Brain microvascular endothelial cell (primary cell): ENCODE measurements around the gene NDUFA11.
A peak's percentile ranks its signal among the peaks of the same experiment; 100 is the strongest.

Source experiments
- DNase-seq: peaks from one replicate; pipeline ENCODE4 v3.0.0-alpha.2; 2020
- H3K27ac ChIP-seq: fragments of 250-450 bp; sonication (Bioruptor Pico); 2 replicates; pipeline ENCODE4 v1.5.1; 2020; ENCODE audit warnings: mild to moderate bottlenecking, moderate library complexity
- H3K27me3 ChIP-seq: fragments of 250-450 bp; sonication (Bioruptor Pico); replicated peaks from 2 replicates; pipeline ENCODE4 v1.5.1; 2020; ENCODE audit warnings: mild to moderate bottlenecking
- H3K36me3 ChIP-seq: fragments of 250-450 bp; sonication (Bioruptor Pico); replicated peaks from 2 replicates; pipeline ENCODE4 v1.5.1; 2020; ENCODE audit warnings: mild to moderate bottlenecking
- H3K4me3 ChIP-seq: 2 replicates; pipeline ENCODE4 v1.5.1; 2011; ENCODE audit warnings: low read depth, mild to moderate bottlenecking, control low read depth, low read length, moderate library complexity
- in situ Hi-C: cut with HindIII; loops from 2 replicates; pipeline ENCODE4 v1.10.0; 2017; ENCODE audit warnings: low sequenced_read_pairs, low pct_ligation_motif_present
- TF ChIP-seq, protein P1 (sequence below): IDR thresholded peaks from 2 replicates; pipeline ENCODE4 v1.5.1; 2011; ENCODE audit warnings: low read depth, mild to moderate bottlenecking, moderate library complexity, low read length, control low read depth, inconsistent platforms; ENCODE audit errors: missing control alignments

NDUFA11 gene

DNA sequence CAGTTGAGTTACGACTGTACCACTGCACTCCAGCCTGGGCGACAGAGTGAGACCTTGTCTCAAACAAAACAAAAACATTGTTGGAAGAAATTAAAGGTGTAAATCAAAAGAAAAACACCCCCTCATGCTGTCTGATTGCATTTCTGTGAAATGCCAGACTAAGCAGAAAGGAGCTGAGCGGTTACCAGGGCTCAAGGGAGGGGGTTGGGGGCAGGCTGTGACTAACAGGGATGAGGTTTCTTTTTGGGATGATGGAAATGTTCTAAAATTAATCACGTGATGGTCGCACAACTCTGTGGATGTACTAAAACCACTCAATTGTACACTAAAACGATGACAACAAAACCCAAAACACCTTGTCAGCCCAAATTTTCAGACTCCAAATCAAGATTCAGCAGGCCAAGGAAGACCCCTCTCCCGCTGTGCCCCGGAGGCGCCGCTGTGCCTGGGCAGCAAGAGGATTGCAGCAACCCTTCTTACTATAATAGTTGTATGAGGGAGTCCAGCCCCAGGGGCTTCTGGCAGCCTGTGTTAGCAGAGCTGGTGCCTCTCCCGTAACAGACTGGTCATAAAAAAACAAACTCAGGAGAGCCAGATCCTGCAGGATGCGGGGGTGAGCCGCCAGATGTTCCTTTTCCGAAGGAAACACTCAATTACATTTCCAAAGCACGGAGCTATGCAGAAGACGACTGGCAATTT is 31.3 kb upstream of the NDUFA11 start:
- no peaks in the 10 kb centered on the region for H3K27me3 ChIP-seq
- in situ Hi-C loops: no loop called here
- no peak overlapping the region for H3K4me3 ChIP-seq
- TF ChIP-seq, protein P1, sequence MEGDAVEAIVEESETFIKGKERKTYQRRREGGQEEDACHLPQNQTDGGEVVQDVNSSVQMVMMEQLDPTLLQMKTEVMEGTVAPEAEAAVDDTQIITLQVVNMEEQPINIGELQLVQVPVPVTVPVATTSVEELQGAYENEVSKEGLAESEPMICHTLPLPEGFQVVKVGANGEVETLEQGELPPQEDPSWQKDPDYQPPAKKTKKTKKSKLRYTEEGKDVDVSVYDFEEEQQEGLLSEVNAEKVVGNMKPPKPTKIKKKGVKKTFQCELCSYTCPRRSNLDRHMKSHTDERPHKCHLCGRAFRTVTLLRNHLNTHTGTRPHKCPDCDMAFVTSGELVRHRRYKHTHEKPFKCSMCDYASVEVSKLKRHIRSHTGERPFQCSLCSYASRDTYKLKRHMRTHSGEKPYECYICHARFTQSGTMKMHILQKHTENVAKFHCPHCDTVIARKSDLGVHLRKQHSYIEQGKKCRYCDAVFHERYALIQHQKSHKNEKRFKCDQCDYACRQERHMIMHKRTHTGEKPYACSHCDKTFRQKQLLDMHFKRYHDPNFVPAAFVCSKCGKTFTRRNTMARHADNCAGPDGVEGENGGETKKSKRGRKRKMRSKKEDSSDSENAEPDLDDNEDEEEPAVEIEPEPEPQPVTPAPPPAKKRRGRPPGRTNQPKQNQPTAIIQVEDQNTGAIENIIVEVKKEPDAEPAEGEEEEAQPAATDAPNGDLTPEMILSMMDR: no peak
- peak; percentile 25 for DNase-seq
- no peak overlapping the region for H3K27ac ChIP-seq
- peaks cover 33% of the 10 kb centered on the region for H3K36me3 ChIP-seq

DNA sequence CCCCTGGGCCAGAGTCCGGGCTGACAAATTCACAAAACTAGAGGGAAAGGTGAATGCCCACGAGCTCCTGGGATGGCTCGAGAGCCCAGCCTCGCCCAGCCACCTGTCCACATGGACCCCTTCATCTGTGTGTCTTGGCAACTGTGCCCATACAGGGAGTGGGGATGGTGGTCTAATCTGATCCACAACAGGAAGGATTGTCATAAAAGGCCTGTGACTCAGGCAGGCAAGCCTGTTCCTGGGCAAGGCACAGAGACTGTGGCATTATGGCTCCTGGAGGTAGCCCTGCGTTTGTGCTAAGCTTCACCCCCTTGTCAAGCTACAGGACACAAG is 30.4 kb upstream of the NDUFA11 start:
- no peak for DNase-seq
- in situ Hi-C loops: no loop called here
- Histone ChIP-seq H3K36me3 (peaks cover 40% of the 10 kb centered on the region), H3K4me3 (no peak overlapping the region), H3K27me3 (no peaks in the 10 kb centered on the region), H3K27ac (no peak overlapping the region)
- TF ChIP-seq, protein P1: no peak

DNA sequence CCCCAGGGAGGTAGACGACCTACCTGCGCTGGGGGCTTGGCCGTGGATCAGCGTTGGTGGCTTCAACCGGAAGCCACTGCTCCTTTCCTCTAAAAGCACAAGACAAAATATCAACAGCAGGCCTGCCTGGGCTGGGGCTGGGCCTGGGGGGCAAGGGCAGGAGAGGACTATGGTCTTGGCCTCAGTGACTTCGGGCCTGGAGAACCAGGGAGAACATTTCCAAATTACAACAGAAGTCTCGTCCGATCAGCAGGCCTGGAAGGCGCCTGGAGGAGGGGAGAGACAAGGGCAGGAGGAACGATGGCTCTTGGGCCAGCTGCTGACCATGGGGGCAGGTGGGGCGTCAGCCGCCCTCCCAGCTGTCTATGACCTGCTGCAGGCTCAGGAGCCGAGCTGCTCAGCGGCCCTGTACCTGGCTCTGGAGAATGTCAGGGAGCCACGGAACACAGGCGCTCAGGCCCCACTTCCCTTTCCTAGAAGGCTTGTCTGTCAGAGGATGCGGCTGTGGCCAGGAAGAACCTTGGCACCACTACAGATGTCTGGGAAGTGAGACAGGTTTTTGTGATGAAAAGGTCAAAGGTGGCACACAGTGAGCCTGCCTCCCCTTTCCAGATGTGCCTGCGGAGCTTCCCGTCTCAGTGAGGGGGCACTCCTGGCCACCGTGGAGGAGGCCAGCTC is 29.9 kb upstream of the NDUFA11 start:
- Histone ChIP-seq H3K4me3 (no peak overlapping the region), H3K27ac (no peak overlapping the region), H3K36me3 (peaks cover 42% of the 10 kb centered on the region), H3K27me3 (no peaks in the 10 kb centered on the region)
- no peak for DNase-seq
- in situ Hi-C loops: no loop called here
- TF ChIP-seq, protein P1: no peak

DNA sequence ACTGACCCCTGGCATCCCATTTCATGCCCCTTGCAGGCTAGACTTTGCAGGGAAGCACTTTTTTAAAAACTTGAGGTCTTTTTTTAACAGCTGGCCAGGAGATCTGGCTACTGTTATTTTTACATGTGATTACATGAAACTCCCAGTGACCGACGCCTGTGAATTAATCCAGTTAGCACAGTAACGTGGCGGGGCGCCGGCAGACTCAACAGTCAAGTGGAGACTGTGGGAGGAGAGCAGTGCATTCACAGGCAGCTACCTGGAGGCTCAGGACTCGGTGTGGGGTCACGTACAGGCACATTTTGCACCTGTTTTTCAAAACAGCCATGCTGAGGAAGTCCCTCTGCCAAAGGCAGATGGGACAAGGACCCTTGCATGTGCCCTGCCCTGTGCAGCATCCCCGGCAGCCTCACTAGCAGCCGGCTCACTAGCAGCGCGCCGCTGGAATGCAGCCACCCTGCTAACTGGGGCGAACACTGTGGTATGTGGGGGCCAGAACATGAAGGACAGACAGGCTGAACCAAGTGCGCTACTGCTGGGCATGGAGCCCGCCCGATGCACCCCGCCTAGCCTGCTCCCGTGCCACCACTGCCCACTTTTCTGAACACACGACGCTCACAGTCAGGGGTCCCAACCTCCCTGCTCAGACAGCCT is 29.1 kb upstream of the NDUFA11 start:
- TF ChIP-seq, protein P1: no peak
- Histone ChIP-seq H3K27me3 (no peaks in the 10 kb centered on the region), H3K27ac (no peak overlapping the region), H3K36me3 (peaks cover 44% of the 10 kb centered on the region), H3K4me3 (no peak overlapping the region)
- in situ Hi-C loops: no loop called here
- no peak for DNase-seq

DNA sequence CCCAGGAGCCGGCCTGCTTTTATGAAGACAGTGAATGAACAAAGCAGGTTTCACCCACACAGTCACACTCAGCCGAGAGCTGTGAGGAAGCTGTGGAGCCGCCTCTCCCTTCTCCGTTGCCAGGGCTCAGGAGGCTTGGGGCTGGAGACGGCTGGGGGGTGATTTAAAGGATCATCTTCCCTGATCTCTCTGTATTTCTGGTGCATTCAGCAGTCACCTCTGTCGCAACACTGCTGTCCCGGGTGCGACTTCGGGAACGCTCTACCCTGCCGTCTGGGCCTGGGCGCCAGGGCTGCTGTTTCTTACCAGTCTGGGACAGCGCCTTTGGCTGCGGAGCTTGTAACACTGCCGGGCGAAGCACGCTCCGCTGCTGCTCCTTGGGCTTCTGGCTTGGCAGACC is 28.6 kb upstream of the NDUFA11 start:
- H3K27me3 ChIP-seq: no peaks in the 10 kb centered on the region
- peaks cover 46% of the 10 kb centered on the region for H3K36me3 ChIP-seq
- TF ChIP-seq, protein P1: no peak
- H3K27ac ChIP-seq: no peak overlapping the region
- no peak for DNase-seq
- in situ Hi-C loops: no loop called here
- H3K4me3 ChIP-seq: no peak overlapping the region
